HepG2 (cell line): ENCODE measurements around the gene ZNF783. TPM values are rescaled to one million over a fixed set of nuclear protein-coding genes. Genes with fewer than 3 reads are reported as not detected.

Experiments
- BRD4 ChIP-seq: sonication (generic); formaldehyde crosslinking; IDR thresholded peaks from 2 replicates; pipeline ENCODE4 v1.4.0; 2020; ENCODE audit warnings: missing genetic modification reagents
- HES4 ChIP-seq: sonication (generic); formaldehyde crosslinking; IDR thresholded peaks from 2 replicates; pipeline ENCODE4 v1.9.0; 2021; ENCODE audit warnings: mild to moderate bottlenecking, missing genetic modification reagents, borderline replicate concordance
- HNF4G ChIP-seq, 2 experiments: sonication (generic) in 1 of 2; formaldehyde crosslinking in 1 of 2; IDR thresholded peaks; 2 replicates each; pipeline versions ENCODE4 v1.4.0 to v1.6.1; 2011 to 2020; ENCODE audit warnings: borderline replicate concordance in 2 of 2, low read depth in 2 of 2, mild to moderate bottlenecking in 2 of 2, low read length in 1 of 2, missing genetic modification reagents in 1 of 2, moderate library complexity in 1 of 2
- JUNB ChIP-seq: sonication (generic); formaldehyde crosslinking; IDR thresholded peaks from 2 replicates; pipeline ENCODE4 v1.8.0; 2022; ENCODE audit warnings: missing genetic modification reagents, mild to moderate bottlenecking, borderline replicate concordance
- KMT2A ChIP-seq: sonication (generic); formaldehyde crosslinking; IDR thresholded peaks from 2 replicates; pipeline ENCODE4 v1.4.0; 2020; ENCODE audit warnings: missing genetic modification reagents
- ZNF180 ChIP-seq: sonication (generic); formaldehyde crosslinking; IDR thresholded peaks from 2 replicates; pipeline ENCODE4 v1.4.0; 2020; ENCODE audit warnings: low read depth, missing genetic modification reagents, borderline replicate concordance
- polyA plus RNA-seq, 8 experiments: library from polyadenylated mRNA; depleted of rRNA in 3 of 8; stranded (reverse) in 7 of 8; unstranded in 1 of 8; fragments of >200 nt; fragmentation: Illumina TruSeq in 4 of 8; extraction: Trizol in 4 of 8; gene quantifications; 2 replicates each; pipeline versions ENCODE4 v1.2.1 to v1.2.3, GENCODE V29; 2011 to 2016; ENCODE audit warnings: low read depth in 4 of 8, missing spikeins in 1 of 8, mixed read lengths in 1 of 8; ENCODE audit not compliant: insufficient read depth in 1 of 8
- total RNA-seq, 5 experiments: library from RNA; depleted of rRNA; stranded (reverse); fragments of >200 nt; fragmentation: Illumina TruSeq; extraction: Trizol; gene quantifications; 2 replicates each; pipeline ENCODE4 v1.2.3, GENCODE V29; 2016; ENCODE audit warnings: low read depth in 1 of 5
- TF ChIP-seq, protein P1 (sequence below), 2 experiments: sonication (generic) in 1 of 2; formaldehyde crosslinking in 1 of 2; IDR thresholded peaks; 2 replicates each; pipeline versions ENCODE4 v1.6.1 to v1.9.0; 2014 to 2022; ENCODE audit warnings: antibody characterized with exemption in 1 of 2, borderline replicate concordance in 1 of 2, inconsistent platforms in 1 of 2, low read depth in 1 of 2, missing genetic modification reagents in 1 of 2
- TF ChIP-seq, protein P2 (sequence below): sonication (generic); formaldehyde crosslinking; conservative IDR thresholded peaks from 2 replicates; pipeline ENCODE4 v1.4.0; 2020; ENCODE audit warnings: missing genetic modification reagents

The ZNF783 gene
- total and polyA plus RNA-seq, 2 of the 13 experiments (the other 11 are each of a cell fraction or from before 2014, with no cell fraction given): 4.1 to 5.2 TPM

DNA sequence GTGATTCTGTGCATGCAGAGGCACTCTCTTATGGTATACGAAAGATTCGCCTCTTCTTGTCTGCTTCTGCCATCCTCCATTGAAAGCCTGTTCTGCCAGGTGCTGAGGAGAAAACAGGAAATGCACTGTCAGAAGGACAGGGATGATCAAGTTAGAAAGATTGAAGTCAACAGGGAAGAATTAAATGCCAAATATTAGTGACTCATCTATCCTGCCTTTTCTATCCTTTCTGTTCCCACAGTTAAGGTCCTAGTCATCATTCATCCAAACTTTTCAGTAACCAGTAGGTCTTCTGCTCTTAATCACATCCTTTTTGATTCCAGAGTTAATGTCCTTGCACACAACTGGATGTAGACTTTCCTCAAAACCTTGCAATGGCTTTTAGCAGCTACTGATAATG lies 4.8 kb upstream of the ZNF783 start (continued):
- TF ChIP-seq HNF4G (IDR thresholded peaks at IDR 0.05; ENCODE audit: borderline replicate concordance, low read depth, low read length): no peak
- no peak for TF ChIP-seq HNF4G (CRISPR knock-in tag; IDR thresholded peaks at IDR 0.05; ENCODE audit: borderline replicate concordance, low read depth)
- TF ChIP-seq KMT2A (CRISPR knock-in tag): no peak
- TF ChIP-seq ZNF180 (CRISPR knock-in tag): no peak
- no peak for TF ChIP-seq JUNB (CRISPR knock-in tag)
- TF ChIP-seq, protein P1, sequence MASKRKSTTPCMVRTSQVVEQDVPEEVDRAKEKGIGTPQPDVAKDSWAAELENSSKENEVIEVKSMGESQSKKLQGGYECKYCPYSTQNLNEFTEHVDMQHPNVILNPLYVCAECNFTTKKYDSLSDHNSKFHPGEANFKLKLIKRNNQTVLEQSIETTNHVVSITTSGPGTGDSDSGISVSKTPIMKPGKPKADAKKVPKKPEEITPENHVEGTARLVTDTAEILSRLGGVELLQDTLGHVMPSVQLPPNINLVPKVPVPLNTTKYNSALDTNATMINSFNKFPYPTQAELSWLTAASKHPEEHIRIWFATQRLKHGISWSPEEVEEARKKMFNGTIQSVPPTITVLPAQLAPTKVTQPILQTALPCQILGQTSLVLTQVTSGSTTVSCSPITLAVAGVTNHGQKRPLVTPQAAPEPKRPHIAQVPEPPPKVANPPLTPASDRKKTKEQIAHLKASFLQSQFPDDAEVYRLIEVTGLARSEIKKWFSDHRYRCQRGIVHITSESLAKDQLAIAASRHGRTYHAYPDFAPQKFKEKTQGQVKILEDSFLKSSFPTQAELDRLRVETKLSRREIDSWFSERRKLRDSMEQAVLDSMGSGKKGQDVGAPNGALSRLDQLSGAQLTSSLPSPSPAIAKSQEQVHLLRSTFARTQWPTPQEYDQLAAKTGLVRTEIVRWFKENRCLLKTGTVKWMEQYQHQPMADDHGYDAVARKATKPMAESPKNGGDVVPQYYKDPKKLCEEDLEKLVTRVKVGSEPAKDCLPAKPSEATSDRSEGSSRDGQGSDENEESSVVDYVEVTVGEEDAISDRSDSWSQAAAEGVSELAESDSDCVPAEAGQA (IDR thresholded peaks at IDR 0.05; ENCODE audit: low read depth): no peak
- TF ChIP-seq, protein P1 (CRISPR knock-in tag; IDR thresholded peaks at IDR 0.05; ENCODE audit: borderline replicate concordance): no peak
- TF ChIP-seq, protein P2, sequence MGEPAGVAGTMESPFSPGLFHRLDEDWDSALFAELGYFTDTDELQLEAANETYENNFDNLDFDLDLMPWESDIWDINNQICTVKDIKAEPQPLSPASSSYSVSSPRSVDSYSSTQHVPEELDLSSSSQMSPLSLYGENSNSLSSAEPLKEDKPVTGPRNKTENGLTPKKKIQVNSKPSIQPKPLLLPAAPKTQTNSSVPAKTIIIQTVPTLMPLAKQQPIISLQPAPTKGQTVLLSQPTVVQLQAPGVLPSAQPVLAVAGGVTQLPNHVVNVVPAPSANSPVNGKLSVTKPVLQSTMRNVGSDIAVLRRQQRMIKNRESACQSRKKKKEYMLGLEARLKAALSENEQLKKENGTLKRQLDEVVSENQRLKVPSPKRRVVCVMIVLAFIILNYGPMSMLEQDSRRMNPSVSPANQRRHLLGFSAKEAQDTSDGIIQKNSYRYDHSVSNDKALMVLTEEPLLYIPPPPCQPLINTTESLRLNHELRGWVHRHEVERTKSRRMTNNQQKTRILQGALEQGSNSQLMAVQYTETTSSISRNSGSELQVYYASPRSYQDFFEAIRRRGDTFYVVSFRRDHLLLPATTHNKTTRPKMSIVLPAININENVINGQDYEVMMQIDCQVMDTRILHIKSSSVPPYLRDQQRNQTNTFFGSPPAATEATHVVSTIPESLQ (CRISPR knock-in tag): no peak
- TF ChIP-seq BRD4 (CRISPR knock-in tag): no peak
- no peak for TF ChIP-seq HES4 (CRISPR knock-in tag)
